DOHH2 (cell line): Measurements from ENCODE around the gene CYP27B1.

Source experiments
- H3F3A ChIP-seq: fragments of 200-600 bp; sonication (generic), shearing (Covaris generic); 2 replicates; pipeline ENCODE4 v1.6.0; 2016; ENCODE audit warnings: antibody characterized with exemption, mild to moderate bottlenecking; ENCODE audit not compliant: control insufficient read depth, insufficient read depth
- H3K27ac ChIP-seq: fragments of 200-600 bp; sonication (generic); 2 replicates; pipeline ENCODE4 v1.5.1; 2014; ENCODE audit warnings: low read depth, mild to moderate bottlenecking, low read length, moderate library complexity
- H3K27me3 ChIP-seq: fragments of 200-600 bp; sonication (generic); 2 replicates; pipeline ENCODE4 v1.6.1; 2014; ENCODE audit warnings: mild to moderate bottlenecking, low read length, mixed read lengths; ENCODE audit not compliant: control insufficient read depth
- H3K36me3 ChIP-seq: fragments of 200-600 bp; sonication (generic); 2 replicates; pipeline ENCODE4 v1.6.1; 2014; ENCODE audit warnings: mild to moderate bottlenecking, low read length, moderate library complexity, mixed read lengths; ENCODE audit not compliant: control insufficient read depth
- H3K4me1 ChIP-seq: fragments of 200-600 bp; sonication (generic); 2 replicates; pipeline ENCODE4 v1.6.1; 2014; ENCODE audit warnings: mild to moderate bottlenecking, low read length, mixed read lengths; ENCODE audit not compliant: control insufficient read depth
- H3K4me2 ChIP-seq: fragments of 200-600 bp; sonication (generic); 2 replicates; pipeline ENCODE4 v1.6.0; 2014; ENCODE audit warnings: mild to moderate bottlenecking, low read length, moderate library complexity
- H3K4me3 ChIP-seq: fragments of 200-600 bp; sonication (generic); 2 replicates; pipeline ENCODE4 v1.5.1; 2014; ENCODE audit warnings: mild to moderate bottlenecking, low read length, mixed read lengths
- H3K79me2 ChIP-seq: fragments of 200-600 bp; sonication (generic); 2 replicates; pipeline ENCODE4 v1.6.1; 2014; ENCODE audit warnings: mild to moderate bottlenecking, low read length, mixed read lengths; ENCODE audit not compliant: control insufficient read depth
- H3K9me2 ChIP-seq: fragments of 200-600 bp; sonication (generic); replicated peaks from 2 replicates; pipeline ENCODE4 v1.6.1; 2014; ENCODE audit warnings: mild to moderate bottlenecking, low read length, mixed read lengths; ENCODE audit not compliant: control insufficient read depth
- H3K9me3 ChIP-seq: fragments of 200-600 bp; sonication (generic); 2 replicates; pipeline ENCODE4 v1.6.1; 2014; ENCODE audit warnings: antibody characterized with exemption, low read length, mixed read lengths; ENCODE audit not compliant: control insufficient read depth, insufficient read depth
- H4K20me1 ChIP-seq: fragments of 200-600 bp; sonication (generic); 2 replicates; pipeline ENCODE4 v1.6.0; 2014; ENCODE audit warnings: low read depth, mild to moderate bottlenecking, antibody characterized with exemption, low read length, moderate library complexity; ENCODE audit not compliant: control insufficient read depth, insufficient read depth
- EZH2phosphoT487 ChIP-seq: fragments of 200-600 bp; sonication (generic); IDR thresholded peaks from 2 replicates; pipeline ENCODE4 v1.6.1; 2017; ENCODE audit warnings: borderline replicate concordance, mild to moderate bottlenecking, antibody characterized with exemption, low read length, moderate library complexity, mixed read lengths
- TF ChIP-seq, protein P1 (sequence below): fragments of 200-600 bp; sonication (generic); IDR thresholded peaks from one replicate; pipeline ENCODE4 v1.5.1; 2014; ENCODE audit warnings: antibody characterized with exemption, mild to moderate bottlenecking, low read depth, low read length; ENCODE audit not compliant: poor library complexity, severe bottlenecking

Gene CYP27B1, protein sequence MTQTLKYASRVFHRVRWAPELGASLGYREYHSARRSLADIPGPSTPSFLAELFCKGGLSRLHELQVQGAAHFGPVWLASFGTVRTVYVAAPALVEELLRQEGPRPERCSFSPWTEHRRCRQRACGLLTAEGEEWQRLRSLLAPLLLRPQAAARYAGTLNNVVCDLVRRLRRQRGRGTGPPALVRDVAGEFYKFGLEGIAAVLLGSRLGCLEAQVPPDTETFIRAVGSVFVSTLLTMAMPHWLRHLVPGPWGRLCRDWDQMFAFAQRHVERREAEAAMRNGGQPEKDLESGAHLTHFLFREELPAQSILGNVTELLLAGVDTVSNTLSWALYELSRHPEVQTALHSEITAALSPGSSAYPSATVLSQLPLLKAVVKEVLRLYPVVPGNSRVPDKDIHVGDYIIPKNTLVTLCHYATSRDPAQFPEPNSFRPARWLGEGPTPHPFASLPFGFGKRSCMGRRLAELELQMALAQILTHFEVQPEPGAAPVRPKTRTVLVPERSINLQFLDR

DNA sequence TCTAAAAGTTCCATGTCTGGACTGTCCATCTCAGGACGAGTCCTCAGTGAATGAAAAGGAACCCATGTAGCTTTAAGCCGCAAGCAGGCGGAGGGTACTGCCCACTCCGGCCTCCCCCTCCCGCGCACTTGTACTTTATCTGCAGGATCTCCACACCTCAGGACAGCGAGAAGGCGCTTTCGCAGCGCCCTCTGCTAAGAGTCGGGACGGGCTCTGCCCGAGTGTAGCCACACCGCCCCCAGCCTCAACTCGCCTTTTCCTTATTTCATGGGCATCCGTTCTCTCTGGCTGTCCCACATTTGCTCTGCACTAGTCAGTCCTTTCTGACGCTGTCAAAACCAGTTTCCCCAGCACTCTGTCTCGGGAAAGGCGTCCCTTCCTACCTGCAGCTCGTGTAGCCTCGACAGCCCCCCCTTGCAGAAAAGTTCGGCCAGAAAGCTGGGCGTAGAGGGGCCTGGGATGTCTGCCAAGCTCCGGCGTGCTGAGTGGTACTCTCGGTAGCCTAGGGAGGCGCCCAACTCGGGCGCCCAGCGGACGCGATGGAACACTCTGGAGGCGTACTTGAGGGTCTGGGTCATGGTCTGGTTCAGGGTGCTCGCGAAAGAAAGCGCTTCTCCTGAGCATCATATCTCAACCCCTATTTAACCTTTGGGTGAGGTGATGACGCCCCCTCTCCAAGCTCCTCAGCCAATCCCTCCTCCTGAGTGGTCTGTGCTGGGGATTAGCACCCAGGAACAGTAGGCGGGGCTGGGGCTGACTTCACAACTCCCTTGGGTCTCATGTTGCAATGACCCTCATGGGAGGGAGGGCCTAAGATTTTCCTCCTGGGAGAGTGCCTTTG lies at the start of gene CYP27B1:
Gene CYP27B1, minus strand, starts transcription at position 615 of the 841 bp plus-strand sequence. Its CDS starts 37 bp downstream, at position 578.
- Histone ChIP-seq H3K4me1 (peaks cover 40% of the 10 kb centered on the region), H3K27me3 (peaks cover 30% of the 10 kb centered on the region), H3K36me3 (peaks cover 24% of the 10 kb centered on the region), H4K20me1 (no peaks in the 10 kb centered on the region), H3K9me3 (no peaks in the 10 kb centered on the region), H3K79me2 (peaks cover 11% of the 10 kb centered on the region), H3K27ac (no peak within 1 kb of the TSS), H3F3A (peaks cover 15% of the 10 kb centered on the region), H3K4me3 (no peak within 1 kb of the TSS), H3K4me2 (peak within 1 kb of the TSS; percentile 90; the same call in 1 of the 2 replicates), H3K9me2 (no peaks in the 10 kb centered on the region)
- TF ChIP-seq, protein P1, sequence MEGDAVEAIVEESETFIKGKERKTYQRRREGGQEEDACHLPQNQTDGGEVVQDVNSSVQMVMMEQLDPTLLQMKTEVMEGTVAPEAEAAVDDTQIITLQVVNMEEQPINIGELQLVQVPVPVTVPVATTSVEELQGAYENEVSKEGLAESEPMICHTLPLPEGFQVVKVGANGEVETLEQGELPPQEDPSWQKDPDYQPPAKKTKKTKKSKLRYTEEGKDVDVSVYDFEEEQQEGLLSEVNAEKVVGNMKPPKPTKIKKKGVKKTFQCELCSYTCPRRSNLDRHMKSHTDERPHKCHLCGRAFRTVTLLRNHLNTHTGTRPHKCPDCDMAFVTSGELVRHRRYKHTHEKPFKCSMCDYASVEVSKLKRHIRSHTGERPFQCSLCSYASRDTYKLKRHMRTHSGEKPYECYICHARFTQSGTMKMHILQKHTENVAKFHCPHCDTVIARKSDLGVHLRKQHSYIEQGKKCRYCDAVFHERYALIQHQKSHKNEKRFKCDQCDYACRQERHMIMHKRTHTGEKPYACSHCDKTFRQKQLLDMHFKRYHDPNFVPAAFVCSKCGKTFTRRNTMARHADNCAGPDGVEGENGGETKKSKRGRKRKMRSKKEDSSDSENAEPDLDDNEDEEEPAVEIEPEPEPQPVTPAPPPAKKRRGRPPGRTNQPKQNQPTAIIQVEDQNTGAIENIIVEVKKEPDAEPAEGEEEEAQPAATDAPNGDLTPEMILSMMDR, result no peak
- peak; percentile 83; the same call in 1 of the 2 replicates for TF ChIP-seq EZH2phosphoT487

DNA sequence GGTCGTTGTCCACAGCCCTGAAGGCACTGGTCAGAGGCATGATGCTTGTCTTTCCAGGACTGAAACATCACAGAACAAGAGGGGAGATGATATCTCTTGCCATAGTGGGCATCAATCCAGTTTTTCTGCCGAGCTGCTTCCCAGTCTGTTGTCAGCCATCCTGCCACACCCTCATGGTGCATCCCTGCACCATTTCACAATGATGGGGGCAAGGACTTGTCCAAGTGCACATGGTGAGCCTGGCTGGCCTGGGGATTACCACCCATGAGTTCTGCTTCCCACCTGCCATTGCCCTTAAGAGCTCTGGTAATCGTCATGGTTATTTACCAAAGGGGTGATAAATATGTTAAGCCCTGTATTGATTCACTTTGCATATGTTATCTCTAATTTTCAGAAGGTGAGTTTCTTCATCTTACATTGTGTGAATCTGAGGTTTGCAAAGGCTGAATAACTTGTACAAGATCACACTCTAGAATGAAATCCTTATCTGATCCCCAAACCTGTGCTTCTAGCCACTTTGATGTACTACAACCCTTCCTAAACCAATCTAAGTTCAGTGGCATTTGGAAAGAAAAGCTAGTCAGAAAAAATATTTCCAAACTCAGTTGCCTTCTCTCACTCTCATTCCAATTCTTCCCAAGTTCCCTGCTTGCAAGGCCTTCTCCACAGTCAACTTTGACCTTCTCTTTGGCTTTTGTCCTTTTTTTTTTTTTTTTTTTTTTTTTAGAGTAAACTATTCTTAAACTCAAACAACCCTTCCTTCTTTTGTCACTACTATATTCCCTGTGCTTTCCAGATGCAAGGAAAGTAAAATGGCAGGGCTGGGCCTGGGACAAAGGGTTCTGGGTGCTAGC lies 49.4 kb upstream of the CYP27B1 start:
- H3K9me3 ChIP-seq, result no peaks in the 10 kb centered on the region
- H4K20me1 ChIP-seq, result no peaks in the 10 kb centered on the region
- no peaks in the 10 kb centered on the region for H3K9me2 ChIP-seq
- no peaks in the 10 kb centered on the region for H3K4me1 ChIP-seq
- H3K27me3 ChIP-seq, result no peaks in the 10 kb centered on the region
- H3K4me3 ChIP-seq, result no peak overlapping the region
- no peaks in the 10 kb centered on the region for H3K36me3 ChIP-seq
- H3F3A ChIP-seq, result no peaks in the 10 kb centered on the region
- no peak overlapping the region for H3K4me2 ChIP-seq
- no peak for TF ChIP-seq EZH2phosphoT487
- TF ChIP-seq, protein P1, result no peak
- H3K27ac ChIP-seq, result no peak overlapping the region
- no peaks in the 10 kb centered on the region for H3K79me2 ChIP-seq

DNA sequence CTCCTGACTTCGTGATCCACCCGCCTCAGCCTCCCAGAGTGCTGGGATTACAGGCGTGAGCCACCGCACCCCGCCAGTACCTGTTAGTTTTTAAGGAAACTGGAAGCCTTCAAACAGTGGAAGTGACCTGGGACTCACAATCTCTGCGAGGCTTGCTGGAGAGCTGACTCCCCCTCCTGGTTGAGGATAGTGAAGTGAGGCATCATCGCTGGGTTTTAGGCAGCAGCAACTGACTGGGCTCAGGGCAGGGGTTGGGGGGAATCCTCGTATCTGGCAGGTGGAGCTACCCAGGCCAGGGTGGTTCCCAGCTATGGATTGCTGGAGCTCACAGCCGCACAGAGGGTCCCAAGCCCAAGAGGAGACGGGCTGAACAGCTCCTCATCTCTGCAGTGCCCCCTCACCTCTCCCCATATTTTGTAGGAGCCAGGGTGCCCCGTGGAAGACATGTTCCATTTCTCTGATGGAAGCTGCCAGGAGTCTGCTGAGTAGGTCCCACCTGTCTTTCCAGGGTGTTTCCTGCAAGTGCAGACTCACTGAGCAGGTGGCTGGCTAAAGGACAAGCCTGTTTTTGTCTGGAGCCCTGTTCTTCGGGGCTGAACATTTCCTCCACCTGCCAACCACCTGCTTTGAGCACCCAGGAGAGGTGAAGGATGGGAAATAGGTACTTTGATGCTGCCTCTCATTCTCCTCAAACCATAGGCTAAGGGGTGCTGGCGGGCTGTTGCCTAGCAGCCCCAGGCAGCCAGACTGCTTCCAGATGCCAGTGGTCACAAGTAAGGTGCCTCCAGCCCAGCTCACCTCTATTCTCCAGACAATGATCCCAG lies 48.5 kb upstream of the CYP27B1 start:
- Histone ChIP-seq H3K4me2 (no peak overlapping the region), H3K4me1 (no peaks in the 10 kb centered on the region), H3K4me3 (no peak overlapping the region), H3K27me3 (no peaks in the 10 kb centered on the region), H3K79me2 (no peaks in the 10 kb centered on the region), H3K36me3 (no peaks in the 10 kb centered on the region), H3F3A (no peaks in the 10 kb centered on the region), H4K20me1 (no peaks in the 10 kb centered on the region), H3K27ac (no peak overlapping the region), H3K9me2 (no peaks in the 10 kb centered on the region), H3K9me3 (no peaks in the 10 kb centered on the region)
- TF ChIP-seq, protein P1, result no peak
- no peak for TF ChIP-seq EZH2phosphoT487
